ENCODE results near the gene TGFB1. TPM values are rescaled to one million over a fixed set of nuclear protein-coding genes. Genes with fewer than 3 reads are reported as not detected.
A peak's percentile ranks its signal among the peaks of the same experiment; 100 is the strongest.

The TGFB1 gene
- total and polyA plus RNA-seq, 4 donors, result 0.83 to 10.6 (median 6.9) TPM

- WGBS, result 78% methylated on average over 4 of the region's 4 CpGs
- peaks cover 0 to 4% (median 0%) of the 10 kb centered on the region in 4 donors for H3K36me3 ChIP-seq (ENCODE audit: control insufficient read depth in 4 of 4, insufficient read depth in 3 of 4, low read depth in 1 of 4, low read length in 3 of 4)
- H3K4me1 ChIP-seq (ENCODE audit: control insufficient read depth in 4 of 4, insufficient read depth in 4 of 4, low read length in 3 of 4), result peaks cover 7 to 31% (median 11%) of the 10 kb centered on the region in 4 donors
- H3K9me3 ChIP-seq (ENCODE audit: control insufficient read depth in 4 of 4, low read length in 3 of 4), result no peaks in the 10 kb centered on the region
- H3K27me3 ChIP-seq (ENCODE audit: control insufficient read depth in 4 of 4, insufficient read depth in 4 of 4, low read length in 3 of 4), result no peaks in the 10 kb centered on the region
- H3K9ac ChIP-seq (ENCODE audit: low read depth in 1 of 2, low read length in 2 of 2), result no peak overlapping the region
- H3K4me3 ChIP-seq (ENCODE audit: low read depth in 1 of 3, low read length in 3 of 3), result no peak overlapping the region
- H3K27ac ChIP-seq (ENCODE audit: low read depth in 1 of 2, low read length in 2 of 2), result no peak overlapping the region
- TF ChIP-seq HNF4A (conservative IDR thresholded peaks at IDR 0.05) (no peak), TAF1 (conservative IDR thresholded peaks at IDR 0.05) (no peak), ZBTB33 (IDR thresholded peaks at IDR 0.05) (no peak), ATF3 (IDR thresholded peaks at IDR 0.05) (no peak), REST (IDR thresholded peaks at IDR 0.05) (no peak), GABPA (IDR thresholded peaks at IDR 0.05 in 1 of 2, conservative IDR thresholded peaks at IDR 0.05 in 1 of 2) (no peak), HNF4G (IDR thresholded peaks at IDR 0.05) (no peak)
- no peak for DNase-seq (ENCODE audit: low spot score)
These were observed 23.2 kb downstream of the TGFB1 start for GRCh38 chr19:41330481-41330880.

GRCh38 chr19:41328842-41329225 is 24.9 kb downstream of the TGFB1 start:
- TF ChIP-seq REST (IDR thresholded peaks at IDR 0.05), result no peak
- TF ChIP-seq JUND (IDR thresholded peaks at IDR 0.05), result no peak
- no peak for TF ChIP-seq CTCF (IDR thresholded peaks at IDR 0.05; ENCODE audit: low read depth, low read length, missing input control)
- TF ChIP-seq EGR1 (IDR thresholded peaks at IDR 0.05; ENCODE audit: low read depth in 2 of 2), result no peak
- no peak for TF ChIP-seq RXRA (IDR thresholded peaks at IDR 0.05)
- TF ChIP-seq NR2F2 (IDR thresholded peaks at IDR 0.05), result no peak
- TF ChIP-seq HNF4A (conservative IDR thresholded peaks at IDR 0.05), result no peak
- TF ChIP-seq SP1 (IDR thresholded peaks at IDR 0.05), result no peak
- no peak for TF ChIP-seq ZBTB33 (IDR thresholded peaks at IDR 0.05)
- no peak for TF ChIP-seq ATF3 (IDR thresholded peaks at IDR 0.05)
- TF ChIP-seq FOXA2 (IDR thresholded peaks at IDR 0.05), result no peak
- TF ChIP-seq YY1 (IDR thresholded peaks at IDR 0.05), result no peak
- no peak for TF ChIP-seq GABPA (IDR thresholded peaks at IDR 0.05 in 1 of 2, conservative IDR thresholded peaks at IDR 0.05 in 1 of 2)
- no peak for TF ChIP-seq TAF1 (conservative IDR thresholded peaks at IDR 0.05)
- no peak for TF ChIP-seq RAD21 (IDR thresholded peaks at IDR 0.05)
- Histone ChIP-seq H3K27me3 (ENCODE audit: control insufficient read depth in 4 of 4, insufficient read depth in 4 of 4, low read length in 3 of 4) (no peaks in the 10 kb centered on the region), H3K36me3 (ENCODE audit: control insufficient read depth in 4 of 4, insufficient read depth in 3 of 4, low read depth in 1 of 4, low read length in 3 of 4) (peaks cover 0 to 4% (median 0%) of the 10 kb centered on the region in 4 donors), H3K9ac (ENCODE audit: low read depth in 1 of 2, low read length in 2 of 2) (no peak overlapping the region), H3K4me3 (ENCODE audit: low read depth in 1 of 3, low read length in 3 of 3) (no peak overlapping the region), H3K9me3 (ENCODE audit: control insufficient read depth in 4 of 4, low read length in 3 of 4) (no peaks in the 10 kb centered on the region), H3K27ac (ENCODE audit: low read depth in 1 of 2, low read length in 2 of 2) (peak overlapping the region; percentile 38 to 80), H3K4me1 (ENCODE audit: control insufficient read depth in 4 of 4, insufficient read depth in 4 of 4, low read length in 3 of 4) (peaks cover 10 to 43% (median 19%) of the 10 kb centered on the region in 4 donors)
- 69% methylated on average over 1 of the region's 1 CpG for whole genome bisulfite sequencing
- DNase-seq (ENCODE audit: low spot score), result no peak
